Astrocyte (in vitro differentiated cells and primary cell): ENCODE data around the gene CDK11A. TPM values are rescaled to one million over a fixed set of nuclear protein-coding genes. Genes with fewer than 3 reads are reported as not detected.

Experiments
- DNase-seq: peaks from one replicate; pipeline ENCODE4 v3.0.0-alpha.2; 2010; ENCODE audit warnings: low read depth
- FAIRE-seq: peaks from 2 replicates; lab custom pipeline; 2011; peaks lifted over from hg19 to GRCh38; lab: Jason Lieb, UNC
- H2AFZ ChIP-seq: 2 replicates; pipeline ENCODE4 v1.6.0; 2012; ENCODE audit warnings: low read depth, low read length, inconsistent platforms
- H3K27ac ChIP-seq: 2 replicates; pipeline ENCODE4 v1.5.1; 2011; ENCODE audit warnings: low read depth, low read length, inconsistent platforms
- H3K27me3 ChIP-seq: 2 replicates; pipeline ENCODE4 v1.6.0; 2011; ENCODE audit warnings: low read length, inconsistent platforms; ENCODE audit not compliant: insufficient read depth
- H3K36me3 ChIP-seq: 2 replicates; pipeline ENCODE4 v1.5.1; 2011; ENCODE audit warnings: low read length, inconsistent platforms; ENCODE audit not compliant: insufficient read depth
- H3K4me1 ChIP-seq: 2 replicates; pipeline ENCODE4 v1.5.1; 2011; ENCODE audit warnings: low read length, inconsistent platforms; ENCODE audit not compliant: insufficient read depth
- H3K4me2 ChIP-seq: 2 replicates; pipeline ENCODE4 v1.6.0; 2012; ENCODE audit warnings: low read length, inconsistent platforms
- H3K4me3 ChIP-seq: 2 replicates; pipeline ENCODE4 v1.5.1; 2011; ENCODE audit warnings: low read depth, mild to moderate bottlenecking, low read length, inconsistent platforms; ENCODE audit not compliant: insufficient read depth
- H3K79me2 ChIP-seq: 2 replicates; pipeline ENCODE4 v1.6.0; 2012; ENCODE audit warnings: mild to moderate bottlenecking, low read length, inconsistent platforms; ENCODE audit not compliant: insufficient read depth
- H3K9ac ChIP-seq: 2 replicates; pipeline ENCODE4 v1.6.0; 2012; ENCODE audit warnings: mild to moderate bottlenecking, low read length, inconsistent platforms
- H3K9me3 ChIP-seq: 2 replicates; pipeline ENCODE4 v1.5.1; 2012; ENCODE audit warnings: low read depth, mild to moderate bottlenecking, low read length, inconsistent platforms; ENCODE audit not compliant: insufficient read depth
- H4K20me1 ChIP-seq: 2 replicates; pipeline ENCODE4 v1.6.0; 2012; ENCODE audit warnings: low read length, inconsistent platforms; ENCODE audit not compliant: insufficient read depth
- H3K27ac Mint-ChIP-seq: one replicate; pipeline ENCODE4 v1.8.0; 2021; ENCODE audit warnings: mild to moderate bottlenecking, mixed read lengths; ENCODE audit not compliant: unreplicated experiment
- H3K27me3 Mint-ChIP-seq: one replicate; pipeline ENCODE4 v1.8.0; 2021; ENCODE audit warnings: low read depth, mixed read lengths; ENCODE audit not compliant: unreplicated experiment
- H3K36me3 Mint-ChIP-seq: one replicate; pipeline ENCODE4 v1.8.0; 2021; ENCODE audit warnings: low read depth, mixed read lengths; ENCODE audit not compliant: unreplicated experiment
- H3K4me1 Mint-ChIP-seq: one replicate; pipeline ENCODE4 v1.8.0; 2021; ENCODE audit warnings: low read depth, mixed read lengths; ENCODE audit not compliant: unreplicated experiment
- H3K4me3 Mint-ChIP-seq: one replicate; pipeline ENCODE4 v1.8.0; 2021; ENCODE audit warnings: mild to moderate bottlenecking, moderate library complexity, mixed read lengths; ENCODE audit not compliant: unreplicated experiment
- H3K9me3 Mint-ChIP-seq: one replicate; pipeline ENCODE4 v1.8.0; 2021; ENCODE audit warnings: mild to moderate bottlenecking, mixed read lengths; ENCODE audit not compliant: unreplicated experiment
- EZH2 ChIP-seq: IDR thresholded peaks from 2 replicates; pipeline ENCODE4 v1.6.1; 2012; ENCODE audit warnings: mild to moderate bottlenecking, low read length, inconsistent platforms; ENCODE audit not compliant: insufficient read depth
- total RNA-seq: library from RNA; stranded (reverse); gene quantifications from 2 replicates; pipeline ENCODE4 v1.2.1, GENCODE V29; 2021
- TF ChIP-seq, protein P1 (sequence below): IDR thresholded peaks from 2 replicates; pipeline ENCODE4 v1.5.1; 2011; ENCODE audit warnings: low read depth, mild to moderate bottlenecking, inconsistent platforms, low read length, moderate library complexity; ENCODE audit not compliant: insufficient read depth

CDK11A gene
- total RNA-seq, 1 donor from 2014 or later = 30.3 TPM

DNA sequence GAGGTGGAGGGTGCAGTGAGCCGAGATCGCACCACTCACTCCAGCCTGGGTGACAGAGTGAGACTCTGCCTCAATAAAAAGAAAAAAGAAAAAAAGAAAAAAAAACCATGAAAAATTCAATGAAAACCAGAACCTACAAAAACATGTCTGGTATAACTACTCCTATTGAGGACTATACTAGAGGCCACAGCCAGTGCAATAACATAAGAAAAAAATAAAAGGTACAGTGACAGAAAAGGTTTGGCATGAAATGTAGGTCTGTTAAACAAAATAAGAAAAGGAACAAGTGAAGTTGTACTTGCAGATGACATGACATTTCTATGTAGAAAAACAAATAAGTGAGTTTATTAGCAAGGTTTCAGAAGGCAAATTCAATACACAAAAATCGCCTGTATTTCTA is 45.9 kb upstream of the CDK11A start:
- no peak for FAIRE-seq
- Histone ChIP-seq H2AFZ (no peak overlapping the region), H3K36me3 (peaks cover 8% of the 10 kb centered on the region), H3K4me1 (no peaks in the 10 kb centered on the region), H3K9ac (no peak overlapping the region), H3K4me2 (no peak overlapping the region), H4K20me1 (peaks cover 63% of the 10 kb centered on the region), H3K27ac (no peak overlapping the region), H3K4me3 (no peak overlapping the region), H3K79me2 (peaks cover 98% of the 10 kb centered on the region), H3K9me3 (no peaks in the 10 kb centered on the region), H3K27me3 (no peaks in the 10 kb centered on the region)
- Mint-ChIP-seq H3K36me3 (peaks cover 21% of the 10 kb centered on the region), H3K4me1 (peaks cover 2% of the 10 kb centered on the region), H3K27ac (no peak overlapping the region), H3K27me3 (no peaks in the 10 kb centered on the region), H3K9me3 (no peaks in the 10 kb centered on the region), H3K4me3 (no peak overlapping the region)
- TF ChIP-seq, protein P1, sequence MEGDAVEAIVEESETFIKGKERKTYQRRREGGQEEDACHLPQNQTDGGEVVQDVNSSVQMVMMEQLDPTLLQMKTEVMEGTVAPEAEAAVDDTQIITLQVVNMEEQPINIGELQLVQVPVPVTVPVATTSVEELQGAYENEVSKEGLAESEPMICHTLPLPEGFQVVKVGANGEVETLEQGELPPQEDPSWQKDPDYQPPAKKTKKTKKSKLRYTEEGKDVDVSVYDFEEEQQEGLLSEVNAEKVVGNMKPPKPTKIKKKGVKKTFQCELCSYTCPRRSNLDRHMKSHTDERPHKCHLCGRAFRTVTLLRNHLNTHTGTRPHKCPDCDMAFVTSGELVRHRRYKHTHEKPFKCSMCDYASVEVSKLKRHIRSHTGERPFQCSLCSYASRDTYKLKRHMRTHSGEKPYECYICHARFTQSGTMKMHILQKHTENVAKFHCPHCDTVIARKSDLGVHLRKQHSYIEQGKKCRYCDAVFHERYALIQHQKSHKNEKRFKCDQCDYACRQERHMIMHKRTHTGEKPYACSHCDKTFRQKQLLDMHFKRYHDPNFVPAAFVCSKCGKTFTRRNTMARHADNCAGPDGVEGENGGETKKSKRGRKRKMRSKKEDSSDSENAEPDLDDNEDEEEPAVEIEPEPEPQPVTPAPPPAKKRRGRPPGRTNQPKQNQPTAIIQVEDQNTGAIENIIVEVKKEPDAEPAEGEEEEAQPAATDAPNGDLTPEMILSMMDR = no peak
- TF ChIP-seq EZH2 = no peak
- no peak for DNase-seq

DNA sequence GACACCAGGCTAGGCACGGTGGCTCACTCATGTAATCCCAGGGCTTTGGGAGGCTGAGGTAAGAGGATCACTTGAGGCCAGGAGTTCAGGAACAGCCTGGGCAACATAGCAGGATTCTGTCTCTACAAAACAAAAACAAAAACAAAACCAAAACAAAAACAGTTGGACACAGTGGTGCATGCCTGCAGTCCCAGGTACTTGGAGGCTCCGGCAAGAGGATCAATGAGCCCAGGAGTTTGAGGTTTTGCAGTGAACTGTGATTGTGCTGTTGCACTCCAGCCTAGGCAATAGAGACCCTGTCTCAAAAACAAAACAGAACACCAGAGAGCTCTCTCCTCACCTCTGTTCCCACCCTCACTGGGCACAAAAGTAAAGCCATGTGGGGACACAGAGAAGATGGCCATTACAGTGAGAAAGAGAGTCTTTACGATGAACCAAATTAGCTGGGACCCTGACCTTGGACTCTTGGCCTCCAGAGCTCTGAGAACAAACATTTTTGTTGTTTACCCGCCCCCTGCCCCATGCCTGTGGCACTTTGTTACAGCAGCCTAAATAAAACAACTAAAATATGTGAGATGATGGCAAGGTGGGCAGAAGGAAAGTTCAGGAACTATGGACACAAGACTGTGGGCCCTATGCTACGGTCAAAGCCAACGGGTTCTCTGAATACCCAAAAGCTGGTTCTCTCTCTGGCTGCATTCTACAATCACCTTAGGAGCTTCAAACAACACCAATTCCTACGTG is 44.3 kb upstream of the CDK11A start:
- Mint-ChIP-seq H3K9me3 (no peaks in the 10 kb centered on the region), H3K27ac (no peak overlapping the region), H3K27me3 (no peaks in the 10 kb centered on the region), H3K36me3 (peaks cover 22% of the 10 kb centered on the region), H3K4me1 (no peaks in the 10 kb centered on the region), H3K4me3 (no peak overlapping the region)
- no peaks in the 10 kb centered on the region for H3K4me1 ChIP-seq
- H3K4me3 ChIP-seq = no peak overlapping the region
- H2AFZ ChIP-seq = no peak overlapping the region
- no peak overlapping the region for H3K27ac ChIP-seq
- H3K4me2 ChIP-seq = no peak overlapping the region
- peaks cover 95% of the 10 kb centered on the region for H3K79me2 ChIP-seq
- no peak for FAIRE-seq
- peaks cover 8% of the 10 kb centered on the region for H3K36me3 ChIP-seq
- H3K9ac ChIP-seq = no peak overlapping the region
- no peak for DNase-seq
- TF ChIP-seq, protein P1 = no peak
- TF ChIP-seq EZH2 = no peak
- H3K9me3 ChIP-seq = no peaks in the 10 kb centered on the region
- no peaks in the 10 kb centered on the region for H3K27me3 ChIP-seq
- peaks cover 65% of the 10 kb centered on the region for H4K20me1 ChIP-seq

DNA sequence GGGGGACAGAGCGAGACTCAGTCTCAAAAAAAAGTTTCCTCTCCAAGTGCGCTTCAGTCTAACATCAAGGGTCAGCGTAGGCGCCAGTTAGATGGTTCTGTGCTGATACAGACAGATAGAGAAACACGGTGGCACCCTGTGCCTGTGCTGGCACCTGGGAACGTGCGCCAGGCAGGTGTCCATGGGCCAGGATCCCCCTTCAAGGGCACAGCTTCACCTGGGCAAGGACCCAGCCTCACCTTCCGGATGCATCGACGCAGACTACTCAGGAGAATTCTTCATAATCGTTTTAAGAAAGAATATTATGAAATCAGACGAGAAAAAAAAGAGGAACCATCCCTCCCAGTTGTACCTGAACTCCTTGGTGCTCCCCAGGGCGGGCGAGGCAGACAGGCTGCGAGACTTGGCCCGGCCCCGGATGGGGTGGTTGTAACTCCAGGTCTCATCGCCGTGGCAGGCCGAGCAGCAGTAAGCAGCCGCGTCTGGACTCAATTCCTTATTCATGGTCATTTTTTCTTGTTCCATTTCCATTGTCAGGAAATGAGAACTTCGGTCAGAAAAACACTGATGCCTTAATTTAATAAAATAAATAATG is 40.8 kb upstream of the CDK11A start:
- peaks cover 60% of the 10 kb centered on the region for H4K20me1 ChIP-seq
- no peak overlapping the region for H3K4me3 ChIP-seq
- H3K4me3 Mint-ChIP-seq = no peak overlapping the region
- H3K9ac ChIP-seq = no peak overlapping the region
- H3K36me3 ChIP-seq = peaks cover 3% of the 10 kb centered on the region
- no peaks in the 10 kb centered on the region for H3K4me1 ChIP-seq
- H2AFZ ChIP-seq = no peak overlapping the region
- H3K9me3 ChIP-seq = no peaks in the 10 kb centered on the region
- H3K36me3 Mint-ChIP-seq = peaks cover 16% of the 10 kb centered on the region
- H3K27me3 Mint-ChIP-seq = no peaks in the 10 kb centered on the region
- no peak overlapping the region for H3K27ac ChIP-seq
- no peak overlapping the region for H3K27ac Mint-ChIP-seq
- H3K4me1 Mint-ChIP-seq = no peaks in the 10 kb centered on the region
- H3K27me3 ChIP-seq = no peaks in the 10 kb centered on the region
- TF ChIP-seq EZH2 = no peak
- TF ChIP-seq, protein P1 = no peak
- H3K9me3 Mint-ChIP-seq = no peaks in the 10 kb centered on the region
- H3K79me2 ChIP-seq = peaks cover 81% of the 10 kb centered on the region
- no peak for DNase-seq
- FAIRE-seq = no peak
- no peak overlapping the region for H3K4me2 ChIP-seq
